Measurements from ENCODE around the gene FABP3. TPM values are rescaled to one million over a fixed set of nuclear protein-coding genes. Genes with fewer than 3 reads are reported as not detected.

FABP3 gene
- total RNA-seq, 1 experiment from 2014 or later: 0.89 TPM

GRCh38 chr1:31315902-31316301 lies 57.0 kb downstream of the FABP3 start:
- no peak for DNase-seq (ENCODE audit: low read depth)

Other genes with a start within 250 kb of the FABP3 start
- 0.12 and 2.8 TPM in 2 replicates for gene NKAIN1, start 133.2 kb downstream of the FABP3 start, total RNA-seq (2014; rRNA removed; shearing (Covaris generic))
- 119 and 153 TPM in 2 replicates for gene SNRNP40, start 76.3 kb downstream of the FABP3 start, total RNA-seq (2014; rRNA removed; shearing (Covaris generic))
- 65.7 and 75.2 TPM in 2 replicates for gene ZCCHC17, start 76.0 kb downstream of the FABP3 start, total RNA-seq (2014; rRNA removed; shearing (Covaris generic))
- 134 and 164 TPM in 2 replicates for gene SERINC2, start 40.1 kb upstream of the FABP3 start, total RNA-seq (2014; rRNA removed; shearing (Covaris generic))
- 15.3 and 26.1 TPM in 2 replicates for gene TINAGL1, start 203.4 kb upstream of the FABP3 start, total RNA-seq (2014; rRNA removed; shearing (Covaris generic))
- not detected in 2 replicates for gene HCRTR1, start 244.6 kb upstream of the FABP3 start, total RNA-seq (2014; rRNA removed; shearing (Covaris generic))

Measured in M059J (cell line).